BLaER1 treated with 17β-estradiol and CSF1 and Interleukin-3, amounts not matched to agents 10 nM and 100 nM (cell line): ENCODE measurements around the gene MYO1D.

Experiments used
- H3K27ac ChIP-seq, 11 experiments: shearing (Covaris generic); formaldehyde crosslinking; 2 replicates each; pipeline ENCODE4 v1.8.1; 2022
- H3K27me3 ChIP-seq, 11 experiments: shearing (Covaris generic); formaldehyde crosslinking; 2 replicates each; pipeline ENCODE4 v1.8.1; 2022
- H3K36me3 ChIP-seq, 11 experiments: shearing (Covaris generic); formaldehyde crosslinking; 2 replicates each; pipeline ENCODE4 v1.8.1; 2022
- H3K4me1 ChIP-seq, 10 experiments: shearing (Covaris generic); formaldehyde crosslinking; 2 replicates each; pipeline ENCODE4 v1.8.1; 2022
- H3K4me2 ChIP-seq, 11 experiments: shearing (Covaris generic); formaldehyde crosslinking; 2 replicates each; pipeline ENCODE4 v1.8.1; 2022
- H3K4me3 ChIP-seq, 10 experiments: shearing (Covaris generic); formaldehyde crosslinking; 2 replicates each; pipeline ENCODE4 v1.8.1; 2022
- H3K9ac ChIP-seq, 11 experiments: shearing (Covaris generic); formaldehyde crosslinking; 2 replicates each; pipeline ENCODE4 v1.8.1; 2022
- H3K9me3 ChIP-seq, 11 experiments: shearing (Covaris generic); formaldehyde crosslinking; replicated peaks in 1 of 11; 2 replicates each; pipeline ENCODE4 v1.8.1; 2022
- H4K20me1 ChIP-seq, 11 experiments: shearing (Covaris generic); formaldehyde crosslinking; 2 replicates each; pipeline ENCODE4 v1.8.1; 2022
- Cebpa-rat ChIP-seq, 11 experiments: shearing (Covaris generic); IDR thresholded peaks; 2 replicates each; pipeline ENCODE4 v1.8.1; 2022

The MYO1D gene

GRCh38 chr17:32771396-32771795, 105.5 kb downstream of the MYO1D start:
- no peak for TF ChIP-seq Cebpa-rat (IDR thresholded peaks at IDR 0.05)
- no peaks in the 10 kb centered on the region for H4K20me1 ChIP-seq
- H3K4me2 ChIP-seq = no peak overlapping the region
- H3K36me3 ChIP-seq = 0 out of 22 replicates have a peak, but pooled peaks cover 0 to 3% (median 0%) of the 10 kb centered on the region in 11 experiments
- H3K4me3 ChIP-seq = no peak overlapping the region
- H3K9ac ChIP-seq = no peak overlapping the region
- no peaks in the 10 kb centered on the region for H3K27me3 ChIP-seq
- H3K9me3 ChIP-seq = no peaks in the 10 kb centered on the region
- H3K27ac ChIP-seq = no peak overlapping the region
- peaks cover 0 to 7% (median 4%) of the 10 kb centered on the region in 10 experiments; a peak in 7 of 20 replicates for H3K4me1 ChIP-seq

- H3K36me3 ChIP-seq = 0 out of 22 replicates have a peak, but pooled peaks cover 0 to 3% (median 0%) of the 10 kb centered on the region in 11 experiments
- H3K27ac ChIP-seq = no peak overlapping the region
- no peak overlapping the region for H3K4me3 ChIP-seq
- H3K9me3 ChIP-seq = no peaks in the 10 kb centered on the region
- peaks cover 0 to 7% (median 4%) of the 10 kb centered on the region in 10 experiments; a peak in 7 of 20 replicates for H3K4me1 ChIP-seq
- no peak overlapping the region for H3K9ac ChIP-seq
- H3K4me2 ChIP-seq = no peak overlapping the region
- H3K27me3 ChIP-seq = no peaks in the 10 kb centered on the region
- no peak for TF ChIP-seq Cebpa-rat (IDR thresholded peaks at IDR 0.05)
- H4K20me1 ChIP-seq = no peaks in the 10 kb centered on the region
Measured at GRCh38 chr17:32769846-32770245, 107.1 kb downstream of the MYO1D start.

GRCh38 chr17:32763855-32764439, 113.0 kb downstream of the MYO1D start:
- Histone ChIP-seq H3K36me3 (peaks cover 0 to 3% (median 0%) of the 10 kb centered on the region in 11 experiments; a peak in 1 of 22 replicates), H3K27ac (no peak overlapping the region)
- no peak for TF ChIP-seq Cebpa-rat (IDR thresholded peaks at IDR 0.05)

DNA sequence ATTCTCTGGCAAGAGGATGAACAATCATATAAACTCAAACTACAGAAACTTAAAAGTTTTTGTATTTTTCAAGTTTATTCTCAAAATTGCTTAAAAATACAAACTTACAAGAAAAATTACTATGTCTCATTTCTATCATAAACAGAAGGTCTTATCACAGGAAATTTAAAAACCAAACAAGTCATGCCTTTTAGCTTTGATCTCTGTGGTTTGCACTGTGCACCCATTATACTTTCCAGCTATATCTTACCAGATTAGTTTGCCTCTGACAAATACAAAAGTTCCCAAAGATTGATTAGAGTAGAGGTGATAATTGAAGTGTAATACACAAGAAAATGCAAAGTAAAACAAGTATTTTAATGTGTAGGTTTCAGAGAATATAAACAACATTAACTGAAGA, 117.4 kb downstream of the MYO1D start:
- Histone ChIP-seq H3K27me3 (no peaks in the 10 kb centered on the region), H3K9ac (no peak overlapping the region), H3K4me3 (no peak overlapping the region), H4K20me1 (no peaks in the 10 kb centered on the region), H3K4me1 (no peaks in the 10 kb centered on the region), H3K9me3 (no peaks in the 10 kb centered on the region), H3K36me3 (no peaks in the 10 kb centered on the region; a peak in 1 of 22 replicates), H3K4me2 (no peak overlapping the region), H3K27ac (no peak overlapping the region)
- no peak for TF ChIP-seq Cebpa-rat (IDR thresholded peaks at IDR 0.05)

More at GRCh38 chr17:32763855-32764439, 113.0 kb downstream of the MYO1D start:
- H3K27me3 ChIP-seq = no peaks in the 10 kb centered on the region
- H3K4me1 ChIP-seq = no peaks in the 10 kb centered on the region
- H3K9me3 ChIP-seq = no peaks in the 10 kb centered on the region
- H3K4me2 ChIP-seq = no peak overlapping the region
- H3K9ac ChIP-seq = no peak overlapping the region
- no peak overlapping the region for H3K4me3 ChIP-seq
- H4K20me1 ChIP-seq = no peaks in the 10 kb centered on the region

GRCh38 chr17:32757963-32758362, 119.0 kb downstream of the MYO1D start:
- Histone ChIP-seq H3K4me2 (no peak overlapping the region), H3K27ac (no peak overlapping the region), H3K4me3 (no peak overlapping the region), H3K4me1 (no peaks in the 10 kb centered on the region), H3K36me3 (no peaks in the 10 kb centered on the region; a peak in 1 of 22 replicates), H3K9ac (no peak overlapping the region), H3K9me3 (no peaks in the 10 kb centered on the region), H4K20me1 (no peaks in the 10 kb centered on the region), H3K27me3 (no peaks in the 10 kb centered on the region)
- TF ChIP-seq Cebpa-rat (IDR thresholded peaks at IDR 0.05) = no peak

GRCh38 chr17:32756696-32757095, 120.2 kb downstream of the MYO1D start:
- H3K4me2 ChIP-seq = no peak overlapping the region
- H3K27ac ChIP-seq = no peak overlapping the region
- H4K20me1 ChIP-seq = no peaks in the 10 kb centered on the region
- H3K4me3 ChIP-seq = no peak overlapping the region
- no peaks in the 10 kb centered on the region for H3K9me3 ChIP-seq
- peaks cover 0 to 4% (median 0%) of the 10 kb centered on the region in 10 experiments; a peak in 2 of 20 replicates for H3K4me1 ChIP-seq
- TF ChIP-seq Cebpa-rat (IDR thresholded peaks at IDR 0.05) = no peak
- no peaks in the 10 kb centered on the region for H3K36me3 ChIP-seq
- H3K9ac ChIP-seq = no peak overlapping the region
- H3K27me3 ChIP-seq = no peaks in the 10 kb centered on the region

- Histone ChIP-seq H3K4me1 (peaks cover 0 to 11% (median 0%) of the 10 kb centered on the region in 10 experiments; a peak in 2 of 20 replicates), H4K20me1 (no peaks in the 10 kb centered on the region), H3K4me3 (no peak overlapping the region), H3K27ac (no peak overlapping the region), H3K4me2 (no peak overlapping the region), H3K9ac (no peak overlapping the region), H3K36me3 (no peaks in the 10 kb centered on the region), H3K9me3 (no peaks in the 10 kb centered on the region), H3K27me3 (no peaks in the 10 kb centered on the region)
- TF ChIP-seq Cebpa-rat (IDR thresholded peaks at IDR 0.05) = no peak
Measured at GRCh38 chr17:32755045-32755805, 121.7 kb downstream of the MYO1D start.

DNA sequence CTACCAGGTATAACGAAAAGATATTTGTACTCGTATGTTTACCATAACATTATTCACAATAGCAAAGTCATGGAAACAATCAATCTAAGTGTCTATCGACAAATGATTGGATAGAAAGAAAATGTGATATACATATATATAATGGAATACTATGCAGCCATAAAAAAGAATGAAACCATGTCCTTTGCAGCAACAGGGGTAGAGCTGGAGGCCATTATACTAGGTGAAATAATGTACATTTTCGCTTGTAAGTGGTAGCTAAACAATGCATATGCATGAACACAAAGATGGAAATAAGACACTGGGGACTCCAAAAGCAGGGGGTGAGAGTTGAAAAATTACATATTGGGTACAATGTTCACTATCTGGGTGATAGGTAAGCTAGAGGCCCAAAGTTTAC, 124.0 kb downstream of the MYO1D start:
- Histone ChIP-seq H3K4me1 (peaks cover 0 to 16% (median 0%) of the 10 kb centered on the region in 10 experiments; a peak in 3 of 20 replicates), H3K4me2 (no peak overlapping the region), H3K27me3 (no peaks in the 10 kb centered on the region), H3K9me3 (no peaks in the 10 kb centered on the region), H4K20me1 (no peaks in the 10 kb centered on the region), H3K9ac (no peak overlapping the region), H3K27ac (no peak overlapping the region), H3K36me3 (no peaks in the 10 kb centered on the region), H3K4me3 (no peak overlapping the region)
- no peak for TF ChIP-seq Cebpa-rat (IDR thresholded peaks at IDR 0.05)

GRCh38 chr17:32747856-32748255, 129.1 kb downstream of the MYO1D start:
- Histone ChIP-seq H3K4me1 (peaks cover 4 to 42% (median 11%) of the 10 kb centered on the region in 10 experiments), H3K9ac (no peak overlapping the region), H3K27me3 (no peaks in the 10 kb centered on the region), H3K36me3 (no peaks in the 10 kb centered on the region), H4K20me1 (no peaks in the 10 kb centered on the region), H3K4me2 (no peak overlapping the region; a peak in 1 of 22 replicates), H3K4me3 (no peak overlapping the region), H3K27ac (no peak overlapping the region; a peak in 1 of 22 replicates), H3K9me3 (no peaks in the 10 kb centered on the region)
- TF ChIP-seq Cebpa-rat (IDR thresholded peaks at IDR 0.05) = no peak
